Smooth muscle cell of trachea (primary cell): ENCODE measurements around the gene EEF2. TPM values are rescaled to one million over a fixed set of nuclear protein-coding genes. Genes with fewer than 3 reads are reported as not detected.

Experiments used
- total RNA-seq: library from RNA; depleted of rRNA; stranded (reverse); fragments of >200 nt; gene quantifications from 2 replicates; pipeline ENCODE4 v1.2.1, GENCODE V29; 2014

The EEF2 gene
- total RNA-seq, result 2,700 and 4,831 TPM in 2 replicates

DNA sequence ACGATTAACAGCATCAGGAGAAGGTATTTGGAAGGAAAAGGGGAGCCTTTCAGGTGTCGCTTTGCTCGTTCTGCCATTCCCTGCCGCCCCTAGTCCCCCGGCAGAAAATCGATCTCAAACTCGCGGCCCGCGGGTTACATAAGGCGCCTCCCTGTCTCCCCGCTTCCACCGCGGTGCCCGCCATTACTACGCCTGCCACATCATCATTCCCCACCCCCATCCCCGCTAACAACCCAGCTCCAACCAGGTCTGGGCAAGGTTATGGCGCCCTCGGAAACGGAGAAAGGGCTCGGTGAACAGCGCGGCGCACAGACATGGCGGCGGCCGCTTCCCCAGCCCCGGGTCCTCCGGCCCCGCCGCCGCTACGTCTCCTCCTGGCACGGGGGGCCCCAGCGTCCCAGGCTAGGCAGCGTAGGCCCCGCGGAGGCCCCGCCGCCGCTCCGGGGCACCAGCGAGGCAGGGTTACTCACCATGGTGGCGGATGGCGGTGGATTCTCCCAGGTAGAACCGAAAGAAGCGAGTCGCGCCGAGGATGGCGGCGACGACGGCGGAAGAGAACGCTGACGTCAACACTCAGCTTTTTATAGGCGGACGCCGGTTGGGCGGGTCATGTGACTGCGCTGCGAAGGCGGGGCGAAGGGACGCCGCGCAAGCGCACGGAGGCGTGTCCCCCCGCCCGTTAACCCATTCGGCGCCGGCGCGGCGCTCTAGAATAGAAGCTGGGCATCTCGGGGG lies at the start of gene EEF2:
Gene EEF2, minus strand, starts transcription at position 556 of the 735 bp plus-strand sequence. Its CDS starts 83 bp downstream, at position 473.

DNA sequence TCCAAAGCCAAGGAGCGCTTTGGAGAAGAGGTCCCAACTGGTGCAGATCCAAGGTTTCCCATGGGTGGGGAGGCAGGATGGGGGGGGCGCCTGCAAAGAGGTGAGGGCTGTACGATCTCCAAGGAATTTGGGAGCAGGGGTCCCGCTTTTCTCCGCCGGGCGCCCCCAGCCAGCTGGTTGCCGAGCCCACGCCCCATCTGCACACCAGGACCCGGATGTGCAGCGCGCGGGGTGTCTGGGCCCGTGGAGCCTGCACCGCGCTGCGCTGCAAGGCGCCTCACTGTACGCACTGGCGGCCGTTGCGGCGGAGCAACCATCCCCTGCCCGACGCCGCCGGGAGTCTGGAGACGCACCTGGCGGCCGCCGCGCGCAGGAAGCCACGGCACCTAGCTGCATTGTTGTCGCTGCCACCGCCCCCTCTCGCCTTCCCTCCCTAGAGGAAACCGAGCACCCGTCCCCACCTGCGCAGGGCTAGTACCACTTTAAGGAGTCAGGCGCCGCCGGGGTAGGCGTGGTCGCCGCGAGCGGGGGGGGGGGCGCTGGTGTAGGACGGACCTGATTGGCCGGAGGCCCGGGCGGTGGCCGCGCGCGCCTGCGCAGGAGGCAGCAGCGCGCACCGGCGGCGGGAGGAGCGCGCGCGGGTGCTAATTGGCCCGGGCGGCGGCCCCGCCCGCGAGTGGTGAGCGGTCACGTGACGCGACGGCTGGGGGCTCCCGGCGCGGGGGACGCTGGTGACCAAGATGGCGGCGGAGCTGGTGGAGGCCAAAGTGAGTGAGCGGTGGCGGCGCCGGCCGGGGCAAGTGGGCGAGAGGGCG lies 22.0 kb upstream of the EEF2 start, which contains the start of gene PIAS4:
Gene PIAS4, plus strand, starts transcription at position 716 of the 815 bp plus-strand sequence. Its CDS starts 25 bp downstream, at position 741.

GRCh38 chr19:3970808-3971598 lies 14.3 kb downstream of the EEF2 start, which contains the start of gene DAPK3:
DAPK3 (minus strand) TSS chr19:3971099; CDS start chr19:3969735, 1,364 bp downstream.

GRCh38 chr19:3932931-3933810 lies 52.1 kb downstream of the EEF2 start, which contains the start of gene NMRK2:
NMRK2 (plus strand) TSS chr19:3933069; CDS start chr19:3933672, 603 bp downstream.

Other genes starting within 250 kb of the EEF2 start
- 19.3 and 28.9 TPM in 2 replicates for gene APBA3, start 223.8 kb downstream of the EEF2 start, total RNA-seq
- gene MRPL54, start 222.8 kb downstream of the EEF2 start, total RNA-seq, result 21.8 and 50.2 TPM in 2 replicates
- not detected in 2 replicates for gene RAX2, start 213.2 kb downstream of the EEF2 start, total RNA-seq
- gene MATK, start 199.1 kb downstream of the EEF2 start, total RNA-seq, result 0.15 TPM in 1 of 2 replicates, not detected in the other
- gene ZFR2, start 116.4 kb downstream of the EEF2 start, total RNA-seq, result not detected in 2 replicates
- gene ATCAY, start 104.8 kb downstream of the EEF2 start, total RNA-seq, result not detected in 2 replicates
- not detected in 2 replicates for gene NMRK2, start 52.4 kb downstream of the EEF2 start, total RNA-seq
- 103 and 139 TPM in 2 replicates for gene DAPK3, start 14.4 kb downstream of the EEF2 start, total RNA-seq
- gene PIAS4, start 22.3 kb upstream of the EEF2 start, total RNA-seq, result 14.8 and 33.6 TPM in 2 replicates
- 32.9 and 49.3 TPM in 2 replicates for gene ZBTB7A, start 81.4 kb upstream of the EEF2 start, total RNA-seq
- gene MAP2K2, start 138.7 kb upstream of the EEF2 start, total RNA-seq, result 152 and 278 TPM in 2 replicates
- gene CREB3L3, start 168.2 kb upstream of the EEF2 start, total RNA-seq, result not detected in 2 replicates
- gene SIRT6, start 197.1 kb upstream of the EEF2 start, total RNA-seq, result 18.5 and 23.3 TPM in 2 replicates
- gene ANKRD24, start 197.2 kb upstream of the EEF2 start, total RNA-seq, result 1.0 and 5.0 TPM in 2 replicates
- gene EBI3, start 244.1 kb upstream of the EEF2 start, total RNA-seq, result 0.83 TPM in 1 of 2 replicates, not detected in the other